Neuronal stem cell (in vitro differentiated cells): ENCODE data around the gene ZNF280C.

Experiments
- DNase-seq: peaks from one replicate; pipeline ENCODE4 v3.0.0-alpha.2; 2013; ENCODE audit warnings: low spot score
- H2AFZ ChIP-seq: one replicate; pipeline ENCODE4 v1.6.1; 2013; ENCODE audit warnings: mild to moderate bottlenecking, low read length, inconsistent platforms
- H2AK5ac ChIP-seq: 2 replicates; pipeline ENCODE4 v1.6.1; 2013; ENCODE audit warnings: low read depth, mild to moderate bottlenecking, inconsistent platforms, low read length, moderate library complexity, mixed read lengths
- H2BK120ac ChIP-seq: 2 replicates; pipeline ENCODE4 v1.6.1; 2013; ENCODE audit warnings: low read depth, mild to moderate bottlenecking, inconsistent platforms, low read length, moderate library complexity, mixed read lengths
- H2BK12ac ChIP-seq: one replicate; pipeline ENCODE4 v1.6.1; 2013; ENCODE audit warnings: low read length, inconsistent platforms
- H2BK15ac ChIP-seq: 2 replicates; pipeline ENCODE4 v1.6.1; 2013; ENCODE audit warnings: mild to moderate bottlenecking, low read length, inconsistent platforms, mixed read lengths
- H2BK5ac ChIP-seq: one replicate; pipeline ENCODE4 v1.6.1; 2013; ENCODE audit warnings: inconsistent platforms, mild to moderate bottlenecking, low read length, moderate library complexity
- H3K14ac ChIP-seq: one replicate; pipeline ENCODE4 v1.6.1; 2013; ENCODE audit warnings: low read length, inconsistent platforms
- H3K18ac ChIP-seq: 2 replicates; pipeline ENCODE4 v1.6.1; 2013; ENCODE audit warnings: low read length, inconsistent platforms
- H3K23ac ChIP-seq: 2 replicates; pipeline ENCODE4 v1.6.1; 2013; ENCODE audit warnings: low read depth, mild to moderate bottlenecking, mixed read lengths, low read length, inconsistent platforms; ENCODE audit not compliant: poor library complexity
- H3K27ac ChIP-seq: replicated peaks from 3 replicates; pipeline ENCODE4 v1.5.1; 2013; ENCODE audit warnings: low read length, inconsistent platforms
- H3K27me3 ChIP-seq, 3 experiments: 2 replicates each; pipeline ENCODE4 v1.6.1; 2013; ENCODE audit warnings: low read length in 3 of 3, mild to moderate bottlenecking in 2 of 3, inconsistent platforms in 1 of 3, low read depth in 1 of 3, mixed read lengths in 1 of 3, moderate library complexity in 1 of 3; ENCODE audit not compliant: control insufficient read depth in 3 of 3, insufficient read depth in 3 of 3
- H3K36me3 ChIP-seq, 2 donors: replicated peaks in 1 of 2; 2 replicates each; pipeline ENCODE4 v1.6.1; 2013; ENCODE audit warnings: low read length in 2 of 2; ENCODE audit not compliant: control insufficient read depth in 2 of 2, insufficient read depth in 2 of 2
- H3K4ac ChIP-seq: 2 replicates; pipeline ENCODE4 v1.6.1; 2013; ENCODE audit warnings: inconsistent platforms, mild to moderate bottlenecking, low read length, moderate library complexity
- H3K4me1 ChIP-seq, 2 donors: 1 replicate in 1 of 2; 2 replicates in 1 of 2; pipeline ENCODE4 v1.6.1; 2013; ENCODE audit warnings: low read length in 2 of 2, low read depth in 1 of 2; ENCODE audit not compliant: control insufficient read depth in 2 of 2, insufficient read depth in 1 of 2
- H3K4me2 ChIP-seq: one replicate; pipeline ENCODE4 v1.6.1; 2013; ENCODE audit warnings: mild to moderate bottlenecking, low read length, inconsistent platforms; ENCODE audit not compliant: insufficient read depth, poor library complexity, severe bottlenecking
- H3K4me3 ChIP-seq, 2 donors: 2 replicates each; pipeline ENCODE4 v1.5.1; 2013; ENCODE audit warnings: low read length in 2 of 2, mild to moderate bottlenecking in 2 of 2, inconsistent platforms in 1 of 2, moderate library complexity in 1 of 2
- H3K79me1 ChIP-seq: one replicate; pipeline ENCODE4 v1.6.1; 2013; ENCODE audit warnings: low read depth, mild to moderate bottlenecking, inconsistent platforms, low read length, moderate library complexity
- H3K9ac ChIP-seq: one replicate; pipeline ENCODE4 v1.6.1; 2013; ENCODE audit warnings: mild to moderate bottlenecking, low read depth, low read length, inconsistent platforms; ENCODE audit not compliant: poor library complexity
- H3K9me3 ChIP-seq, 2 donors: replicated peaks in 1 of 2; 2 replicates each; pipeline versions ENCODE3 to v1.6.1; 2013; ENCODE audit warnings: low read length in 2 of 2, mild to moderate bottlenecking in 2 of 2, inconsistent platforms in 1 of 2, low read depth in 1 of 2, mixed read lengths in 1 of 2, moderate library complexity in 1 of 2; ENCODE audit not compliant: control insufficient read depth in 2 of 2, insufficient read depth in 1 of 2
- H4K8ac ChIP-seq: one replicate; pipeline ENCODE4 v1.6.1; 2013; ENCODE audit warnings: low read depth, mild to moderate bottlenecking, inconsistent platforms, low read length, moderate library complexity
- H4K91ac ChIP-seq: one replicate; pipeline ENCODE4 v1.6.1; 2013; ENCODE audit warnings: low read length, low read depth, mild to moderate bottlenecking, inconsistent platforms; ENCODE audit not compliant: poor library complexity
- WGBS, 2 donors: extraction: QIAGEN DNeasy Blood & Tissue Kit; methylation state at CpG; one replicate each; pipeline ENCODE4 v1.1.7; 2013; ENCODE audit warnings: missing lambda C conversion rate in 2 of 2, mixed read lengths in 1 of 2; ENCODE audit not compliant: insufficient read length in 2 of 2, insufficient replicate concordance in 1 of 2; ENCODE audit errors: extremely low coverage in 2 of 2; 5-methylcytosine and 5-hydroxymethylcytosine counted together

Gene ZNF280C

DNA sequence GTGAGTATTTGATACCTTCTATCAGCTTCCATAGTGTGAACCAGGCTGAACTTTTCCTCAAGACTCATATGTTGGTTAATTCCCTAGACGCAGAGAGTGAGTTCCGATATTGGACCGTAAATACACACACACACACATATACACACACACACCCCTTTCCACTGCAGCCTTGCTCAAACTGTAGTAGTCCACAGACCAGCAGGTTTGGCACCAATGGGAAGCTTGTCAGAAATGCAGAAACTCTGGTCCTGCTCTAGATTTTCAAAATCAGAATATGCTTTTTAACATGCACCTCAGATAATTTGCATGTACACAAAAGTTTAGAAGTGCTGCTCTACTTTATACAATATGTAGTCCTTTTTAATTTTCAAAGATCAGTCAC, 27.6 kb upstream of the ZNF280C start:
- WGBS, 2 donors: no CpG with 5 or more reads among the region's 3 CpGs
- Histone ChIP-seq H3K9ac (no peak overlapping the region), H3K27me3 (no peaks in the 10 kb centered on the region), H2AFZ (no peak overlapping the region), H3K18ac (no peak overlapping the region), H3K4ac (no peak overlapping the region), H2BK5ac (no peak overlapping the region), H2AK5ac (no peak overlapping the region), H3K36me3 (no peaks in the 10 kb centered on the region), H3K4me2 (no peak overlapping the region), H3K79me1 (no peaks in the 10 kb centered on the region), H2BK15ac (no peak overlapping the region), H3K27ac (no peak overlapping the region), H4K91ac (no peak overlapping the region), H3K4me1 (no peaks in the 10 kb centered on the region), H3K14ac (no peak overlapping the region), H2BK120ac (no peak overlapping the region), H3K4me3 (no peak overlapping the region), H3K23ac (no peak overlapping the region), H3K9me3 (no peaks in the 10 kb centered on the region), H2BK12ac (no peak overlapping the region), H4K8ac (no peak overlapping the region)
- DNase-seq: no peak

DNA sequence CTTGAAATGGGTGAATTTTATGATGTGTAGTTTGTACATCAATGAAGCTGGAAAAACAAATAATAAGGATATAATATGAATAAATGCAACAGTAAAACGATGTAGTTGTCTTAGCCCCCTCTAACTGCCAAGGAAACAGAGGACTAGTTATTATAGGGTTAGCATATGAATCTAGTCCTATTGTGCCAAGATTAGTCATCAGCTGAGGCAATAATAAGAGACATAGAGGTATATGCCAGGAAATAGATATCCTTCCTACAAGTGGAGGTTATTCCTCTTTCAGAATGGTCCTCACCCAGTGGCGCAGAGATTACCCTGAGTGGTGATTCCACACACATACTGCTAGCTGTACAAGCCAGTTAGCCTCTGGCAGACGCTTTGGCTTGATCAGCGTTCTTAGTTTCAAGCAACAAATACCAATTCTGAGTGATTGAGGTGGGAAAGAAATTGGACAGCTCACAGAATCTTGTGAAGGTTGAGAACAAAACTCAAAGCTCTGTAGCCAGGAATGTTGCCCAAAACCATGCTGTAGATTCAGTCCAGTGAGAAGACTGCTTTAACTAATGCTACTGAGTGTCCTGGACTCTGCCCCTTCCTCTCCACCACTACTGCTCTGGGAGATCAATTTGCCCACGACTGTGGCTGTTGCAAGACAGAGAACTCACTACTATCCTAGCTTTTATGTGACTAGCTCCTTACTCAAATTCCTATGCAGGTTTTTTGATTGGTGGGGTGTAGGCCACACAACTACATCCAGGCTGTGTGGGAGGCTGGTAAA, 27.0 kb upstream of the ZNF280C start:
- no peak overlapping the region for H2BK5ac ChIP-seq
- H2AFZ ChIP-seq: no peak overlapping the region
- H3K27me3 ChIP-seq: no peaks in the 10 kb centered on the region
- H3K9me3 ChIP-seq: no peaks in the 10 kb centered on the region
- no CpG with 5 or more reads among the region's 5 CpGs for WGBS, 2 donors
- H3K23ac ChIP-seq: no peak overlapping the region
- no peak overlapping the region for H3K4me3 ChIP-seq
- no peak overlapping the region for H2BK120ac ChIP-seq
- no peak overlapping the region for H4K91ac ChIP-seq
- H2BK12ac ChIP-seq: no peak overlapping the region
- DNase-seq: no peak
- no peak overlapping the region for H2BK15ac ChIP-seq
- H3K14ac ChIP-seq: no peak overlapping the region
- no peaks in the 10 kb centered on the region for H3K4me1 ChIP-seq
- H4K8ac ChIP-seq: no peak overlapping the region
- H3K79me1 ChIP-seq: no peaks in the 10 kb centered on the region
- H3K18ac ChIP-seq: no peak overlapping the region
- H3K4me2 ChIP-seq: no peak overlapping the region
- no peak overlapping the region for H3K4ac ChIP-seq
- no peak overlapping the region for H2AK5ac ChIP-seq
- H3K36me3 ChIP-seq: no peaks in the 10 kb centered on the region
- H3K27ac ChIP-seq: no peak overlapping the region
- H3K9ac ChIP-seq: no peak overlapping the region

DNA sequence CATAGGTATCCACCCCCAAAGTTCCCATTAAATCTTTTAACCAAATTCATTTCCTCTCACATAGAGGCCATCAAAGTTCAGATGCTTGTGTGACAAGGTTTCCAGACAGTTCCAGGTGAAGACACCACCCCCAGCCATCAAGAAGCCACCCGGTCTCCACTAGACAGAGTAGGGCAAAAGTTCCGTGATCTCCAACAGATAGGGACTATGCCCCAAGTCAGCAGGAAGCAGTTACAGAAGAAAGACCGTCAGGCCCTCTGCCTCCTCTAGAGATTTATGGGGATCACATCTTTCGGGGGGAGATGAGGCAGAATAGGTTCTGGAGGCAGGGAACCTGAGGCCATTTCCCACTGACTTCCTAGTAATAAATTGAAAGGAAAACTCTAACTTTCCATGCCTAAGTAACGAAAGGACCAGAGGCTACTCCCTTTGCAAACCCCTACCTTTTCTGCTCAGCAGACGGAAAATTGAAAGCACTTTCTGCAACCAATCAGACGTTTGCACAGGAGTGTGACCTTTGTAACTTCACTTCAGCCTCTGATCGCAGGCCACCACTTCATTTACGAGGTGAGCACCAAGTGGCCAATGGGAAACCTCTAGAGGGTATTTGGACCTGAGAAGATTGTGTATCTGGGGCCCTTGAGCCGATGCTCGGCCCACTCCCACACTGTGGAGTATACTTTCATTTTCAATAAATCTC, 18.5 kb upstream of the ZNF280C start:
- Histone ChIP-seq H3K4me1 (no peaks in the 10 kb centered on the region), H2BK15ac (no peak overlapping the region), H3K23ac (no peak overlapping the region)

DNA sequence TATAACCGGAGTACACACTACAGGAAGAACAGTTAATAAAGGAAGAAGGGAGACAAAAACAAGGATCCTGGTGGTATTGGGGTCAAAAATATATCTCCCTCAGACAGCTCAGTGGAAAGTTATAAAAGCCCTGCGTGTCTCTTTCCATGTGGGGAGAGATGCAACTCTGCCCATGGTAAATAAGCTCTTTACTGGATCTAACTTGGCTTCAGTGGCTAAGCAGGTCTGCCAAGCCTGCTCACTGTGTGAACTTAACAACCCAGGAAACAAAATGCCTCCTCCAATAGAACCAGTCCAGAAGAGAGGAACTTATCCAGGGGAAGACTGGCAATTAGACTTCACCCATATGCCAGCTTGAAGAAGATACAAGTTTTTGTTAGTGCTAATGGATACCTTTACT, 17.0 kb upstream of the ZNF280C start:
- no peak overlapping the region for H2BK5ac ChIP-seq
- no peaks in the 10 kb centered on the region for H3K79me1 ChIP-seq
- H3K27ac ChIP-seq: no peak overlapping the region
- H3K9ac ChIP-seq: no peak overlapping the region
- no peaks in the 10 kb centered on the region for H3K9me3 ChIP-seq
- H4K91ac ChIP-seq: no peak overlapping the region
- H3K4ac ChIP-seq: no peak overlapping the region
- peaks cover 0 to 2% of the 10 kb centered on the region in 2 donors for H3K4me1 ChIP-seq
- H3K18ac ChIP-seq: no peak overlapping the region
- no peak overlapping the region for H4K8ac ChIP-seq
- DNase-seq: no peak
- peaks cover 0 to 24% (median 0%) of the 10 kb centered on the region in 3 experiments for H3K27me3 ChIP-seq
- H2BK12ac ChIP-seq: no peak overlapping the region
- H3K4me2 ChIP-seq: no peak overlapping the region
- no CpG with 5 or more reads among the region's 2 CpGs for WGBS, 2 donors
- no peak overlapping the region for H3K23ac ChIP-seq
- H3K36me3 ChIP-seq: no peaks in the 10 kb centered on the region
- H2AK5ac ChIP-seq: no peak overlapping the region
- no peak overlapping the region for H3K14ac ChIP-seq
- no peak overlapping the region for H2BK15ac ChIP-seq
- H3K4me3 ChIP-seq: no peak overlapping the region
- no peak overlapping the region for H2AFZ ChIP-seq
- no peak overlapping the region for H2BK120ac ChIP-seq

More for the DNA sequence above, 18.5 kb upstream of the ZNF280C start:
- DNase-seq: no peak
- Histone ChIP-seq H3K18ac (no peak overlapping the region), H4K91ac (no peak overlapping the region), H3K27me3 (peaks cover 0 to 24% (median 0%) of the 10 kb centered on the region in 3 experiments), H2AFZ (no peak overlapping the region), H4K8ac (no peak overlapping the region), H3K27ac (no peak overlapping the region), H2AK5ac (no peak overlapping the region), H3K4me2 (no peak overlapping the region), H2BK5ac (no peak overlapping the region), H3K79me1 (no peaks in the 10 kb centered on the region), H3K4ac (no peak overlapping the region), H3K9ac (no peak overlapping the region), H3K36me3 (no peaks in the 10 kb centered on the region), H3K4me3 (no peak overlapping the region), H3K9me3 (no peaks in the 10 kb centered on the region), H3K14ac (no peak overlapping the region), H2BK12ac (no peak overlapping the region), H2BK120ac (no peak overlapping the region)
- no CpG with 5 or more reads among the region's 11 CpGs for WGBS, 2 donors
